HG03159 (cell line): Measurements from ENCODE around the gene IGF1R.

Experiments
- ATAC-seq: cut with Tn5 transposase; IDR thresholded peaks from one replicate; pipeline ENCODE4 v1.9.1; 2021; ENCODE audit warnings: mild to moderate bottlenecking, moderate library complexity; ENCODE audit not compliant: unreplicated experiment

Gene IGF1R

DNA sequence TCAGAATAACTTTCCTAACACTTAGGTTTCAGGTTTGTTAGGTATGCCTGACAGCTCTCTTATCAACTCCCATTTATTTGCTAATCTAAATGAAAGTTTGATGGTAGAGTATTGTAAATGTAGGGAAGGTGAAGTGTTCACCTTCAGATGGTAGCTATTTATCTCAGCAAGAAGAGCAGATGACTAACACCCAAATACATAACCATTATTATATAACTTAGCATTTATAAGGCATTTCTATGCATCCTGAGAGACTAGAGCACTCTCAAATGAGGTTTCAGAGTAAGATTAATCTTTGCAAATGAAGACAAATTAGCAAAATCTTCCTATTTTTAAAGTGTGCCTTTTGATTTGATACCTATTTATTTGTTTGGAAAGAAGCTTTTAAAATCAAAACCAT is 143.8 kb downstream of the IGF1R start:
- no peak for ATAC-seq

DNA sequence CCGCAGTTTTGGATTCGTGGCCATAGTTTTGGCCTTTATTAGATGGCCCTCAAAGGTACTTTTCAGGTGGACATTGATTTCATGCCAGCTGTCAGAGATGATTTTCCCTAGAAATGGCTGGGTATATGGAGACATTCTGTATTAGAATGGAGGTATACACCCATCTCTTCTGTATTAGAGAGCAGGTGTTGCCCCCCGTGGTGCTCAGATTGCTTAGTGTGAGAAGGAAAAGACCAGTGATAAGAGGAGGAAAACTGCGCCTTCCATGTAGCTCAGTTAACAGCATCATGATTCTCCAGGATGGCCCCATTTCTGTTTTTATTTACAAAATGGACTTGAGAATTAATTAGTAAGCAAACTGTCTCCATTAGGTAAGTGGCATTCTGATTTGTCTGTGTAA is 145.9 kb downstream of the IGF1R start:
- ATAC-seq = no peak

DNA sequence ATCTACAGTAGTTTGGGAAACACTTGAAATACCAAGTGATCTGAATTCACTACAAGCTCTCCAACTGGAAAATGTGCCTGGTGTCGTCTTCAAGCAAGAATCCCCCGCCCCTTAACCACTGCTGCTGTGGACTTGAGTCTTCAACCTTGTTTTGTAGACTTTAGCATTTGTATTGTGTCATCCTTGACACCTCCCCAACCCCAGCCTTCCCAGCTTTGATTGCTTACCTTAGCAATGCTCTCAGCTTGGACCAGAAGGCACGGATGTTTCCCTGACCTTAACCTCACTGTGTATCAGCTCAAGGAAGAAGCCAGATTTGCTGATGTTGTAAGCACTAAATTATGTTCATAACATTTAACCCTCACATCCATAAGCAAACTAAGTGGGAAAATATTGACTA is 146.4 kb downstream of the IGF1R start:
- no peak for ATAC-seq

DNA sequence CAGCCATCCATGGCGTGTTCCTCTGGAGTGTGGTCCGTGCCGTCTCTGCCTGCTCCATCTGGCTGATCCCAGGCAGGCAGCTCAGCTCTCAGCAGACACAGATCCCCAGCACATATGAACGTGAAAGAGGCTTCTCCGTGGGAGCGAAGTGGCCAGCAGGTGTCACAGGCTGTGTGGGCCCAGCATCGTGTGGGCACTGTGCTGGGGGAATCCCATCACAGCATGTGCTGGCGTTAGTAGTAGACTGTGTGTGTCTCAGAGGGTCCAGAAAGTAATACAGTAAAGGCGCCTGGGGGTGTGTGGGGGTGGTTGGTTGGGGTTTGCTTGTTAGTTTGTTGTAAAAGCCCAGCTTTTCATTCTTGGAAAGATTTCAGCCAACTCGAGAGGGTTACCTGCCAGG is 147.6 kb downstream of the IGF1R start:
- ATAC-seq = no peak

DNA sequence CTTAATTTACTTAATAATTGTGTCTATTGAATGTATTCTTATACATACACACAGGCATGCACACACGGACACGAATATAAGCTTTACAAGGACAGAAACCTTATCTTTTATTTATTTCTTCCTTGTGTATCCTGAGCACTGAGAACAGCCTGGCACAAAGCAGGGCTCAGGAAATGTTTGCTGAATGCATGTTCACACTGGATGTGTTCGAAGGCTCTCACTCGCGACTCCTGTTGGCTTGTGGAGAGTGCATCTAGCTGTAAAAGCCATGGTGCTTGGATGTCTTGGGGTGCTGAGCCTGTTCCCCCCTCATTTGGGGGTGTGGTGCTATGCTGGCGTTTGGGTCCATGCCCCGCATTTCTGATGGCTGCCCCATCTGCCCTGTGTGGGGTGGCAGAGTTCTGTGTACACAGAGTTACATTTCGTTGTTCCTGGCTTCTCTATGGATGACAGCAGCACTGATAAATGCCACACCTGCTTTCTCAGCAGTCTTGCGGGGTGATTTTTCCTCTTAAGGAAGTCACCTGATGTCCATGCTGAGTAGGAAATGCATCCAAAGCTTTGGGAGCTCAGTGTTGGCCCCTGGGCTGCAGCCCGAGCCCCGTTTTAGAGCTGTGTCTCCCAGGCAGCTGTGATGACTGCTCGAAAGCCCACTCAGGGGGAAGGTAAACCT is 148.5 kb downstream of the IGF1R start:
- ATAC-seq = no peak

DNA sequence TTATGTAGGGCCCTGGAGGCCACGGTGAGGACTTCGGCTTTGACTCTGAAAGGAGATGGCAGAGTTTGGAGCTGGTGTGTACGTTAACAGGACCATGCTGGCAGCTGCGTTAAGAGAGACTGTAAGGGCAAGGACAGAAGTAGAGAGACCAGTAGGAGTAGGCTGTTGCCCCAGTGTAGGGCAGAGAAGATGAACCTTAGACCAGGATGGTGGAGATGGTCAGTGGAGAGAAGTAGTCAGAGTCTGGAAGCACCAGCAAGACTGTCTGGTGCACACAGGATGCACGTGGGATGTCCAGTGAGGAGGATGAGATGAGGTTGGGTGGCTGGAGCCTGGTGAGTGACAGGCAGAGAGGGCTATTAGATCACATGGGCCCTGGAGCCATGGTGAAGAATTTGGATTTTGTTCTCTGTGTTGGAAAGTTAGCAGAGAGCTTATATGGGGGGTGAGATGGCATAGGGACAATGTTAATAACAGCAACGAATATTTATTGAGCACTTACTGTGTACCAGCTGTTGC is 150.1 kb downstream of the IGF1R start:
- no peak for ATAC-seq

DNA sequence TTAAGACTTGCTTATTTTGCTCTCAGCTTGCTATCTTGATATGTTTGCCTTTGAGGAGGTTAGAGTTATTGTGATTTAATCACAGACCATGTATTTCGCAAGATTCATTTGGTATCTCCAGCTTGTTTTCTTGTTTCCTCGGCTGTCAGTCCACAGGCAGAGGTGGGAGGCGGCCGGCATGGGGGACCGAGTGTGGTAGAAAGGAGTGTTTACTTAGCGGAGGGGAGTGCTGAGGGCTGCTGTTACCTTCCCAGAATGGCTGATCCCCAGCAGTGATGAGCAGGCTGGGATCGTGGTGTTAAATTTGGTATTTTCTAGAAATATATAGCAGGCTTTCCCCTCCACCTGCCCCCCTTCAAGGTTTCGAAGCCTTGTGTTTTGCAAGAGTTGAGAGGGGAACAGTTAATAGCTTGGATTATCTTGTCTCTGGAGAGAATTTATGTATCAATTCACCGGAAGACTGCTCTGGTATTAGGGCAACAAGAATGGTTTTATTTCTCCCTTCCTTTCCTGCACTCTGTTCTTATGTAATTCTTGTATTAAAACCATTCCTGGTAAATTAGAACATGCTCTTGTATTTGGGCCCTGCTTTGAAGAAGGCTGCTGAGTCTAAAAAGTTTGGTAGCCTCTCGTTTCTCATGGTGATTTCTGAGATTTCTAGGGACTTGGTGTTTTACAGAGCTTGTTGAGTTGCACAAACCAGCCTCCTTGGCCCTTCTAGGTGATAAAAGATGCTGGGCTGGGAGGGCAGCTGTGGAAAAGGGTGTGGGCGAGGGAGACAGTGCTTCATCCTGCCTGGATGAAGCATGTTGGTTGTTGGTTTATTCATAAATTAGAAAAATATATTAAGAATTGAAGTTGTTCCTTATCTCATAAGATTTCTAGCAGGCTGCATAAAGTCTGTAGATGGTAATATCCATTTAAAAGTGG is 151.4 kb downstream of the IGF1R start:
- ATAC-seq = no peak

DNA sequence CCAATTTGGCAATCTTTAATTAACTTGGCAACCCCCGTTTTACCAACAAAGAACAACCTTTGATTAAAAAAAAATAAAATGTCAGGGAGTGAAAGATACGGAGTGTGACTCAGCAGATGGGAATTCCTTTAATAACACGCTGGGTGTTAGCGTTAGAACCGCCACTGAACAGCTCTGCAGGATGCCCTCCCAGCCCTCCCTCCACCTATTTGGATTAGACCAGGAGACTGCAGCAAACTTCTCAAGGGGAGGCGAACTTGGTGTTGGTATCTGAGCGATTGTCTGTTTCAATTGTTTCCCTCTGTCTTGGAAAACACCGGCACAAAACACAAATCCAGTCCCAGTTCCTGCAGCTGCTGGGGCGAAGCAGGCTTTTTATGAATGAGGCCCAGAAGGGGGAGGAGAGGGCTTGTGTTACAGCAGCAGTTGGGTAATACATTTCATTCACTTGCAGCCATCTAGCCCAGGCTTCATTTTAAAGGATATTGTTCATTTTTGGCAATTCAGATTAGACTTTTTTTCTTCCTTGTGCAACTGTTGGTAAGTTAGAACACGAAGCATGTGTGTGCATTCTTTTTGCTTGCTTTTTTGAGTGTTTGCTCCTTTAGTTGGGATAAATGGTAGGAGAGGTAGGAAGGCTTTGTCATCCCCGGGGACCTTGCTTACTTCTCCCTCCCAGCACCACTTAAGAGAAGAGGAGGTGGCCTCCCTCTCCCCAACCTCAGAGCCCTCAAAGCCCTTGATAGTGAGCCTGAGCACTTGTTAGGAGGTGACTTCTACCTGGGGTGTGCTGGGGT is 152.3 kb downstream of the IGF1R start:
- ATAC-seq = no peak

DNA sequence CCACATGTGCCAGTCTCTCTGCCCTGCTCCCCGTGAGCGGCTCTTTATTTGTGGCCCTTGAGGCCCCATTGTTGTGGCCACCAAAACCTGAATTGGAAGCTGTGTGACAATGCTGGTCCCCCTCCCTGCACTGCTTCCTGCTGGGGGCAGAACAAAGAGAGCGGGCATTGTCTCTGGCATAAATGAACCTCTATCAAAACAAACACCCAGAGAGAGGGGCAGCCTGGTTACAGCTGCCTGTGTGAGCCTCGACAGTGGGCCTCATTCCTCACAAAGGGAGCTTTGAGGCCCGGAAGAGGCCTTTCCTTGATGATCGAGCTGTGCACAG is 152.9 kb downstream of the IGF1R start:
- no peak for ATAC-seq

DNA sequence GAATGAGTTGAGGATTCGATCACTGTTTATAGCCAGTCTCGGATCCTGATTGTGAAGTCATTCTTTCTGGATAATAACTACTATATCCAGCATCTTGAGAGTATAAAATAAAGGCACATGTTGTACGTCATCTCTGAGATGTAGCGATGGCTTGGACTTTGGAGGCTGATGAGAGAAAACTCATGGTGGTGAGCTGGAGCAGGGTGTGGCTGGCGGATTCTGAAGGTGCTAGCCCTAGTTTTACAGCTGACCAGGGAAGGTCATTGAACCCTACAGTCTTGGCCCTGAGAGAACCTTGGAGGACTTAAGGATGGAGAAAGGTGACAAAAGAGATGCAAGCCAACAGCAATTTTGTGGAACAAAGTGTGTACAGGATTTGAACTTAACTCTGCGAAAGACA is 153.8 kb downstream of the IGF1R start:
- ATAC-seq = no peak

DNA sequence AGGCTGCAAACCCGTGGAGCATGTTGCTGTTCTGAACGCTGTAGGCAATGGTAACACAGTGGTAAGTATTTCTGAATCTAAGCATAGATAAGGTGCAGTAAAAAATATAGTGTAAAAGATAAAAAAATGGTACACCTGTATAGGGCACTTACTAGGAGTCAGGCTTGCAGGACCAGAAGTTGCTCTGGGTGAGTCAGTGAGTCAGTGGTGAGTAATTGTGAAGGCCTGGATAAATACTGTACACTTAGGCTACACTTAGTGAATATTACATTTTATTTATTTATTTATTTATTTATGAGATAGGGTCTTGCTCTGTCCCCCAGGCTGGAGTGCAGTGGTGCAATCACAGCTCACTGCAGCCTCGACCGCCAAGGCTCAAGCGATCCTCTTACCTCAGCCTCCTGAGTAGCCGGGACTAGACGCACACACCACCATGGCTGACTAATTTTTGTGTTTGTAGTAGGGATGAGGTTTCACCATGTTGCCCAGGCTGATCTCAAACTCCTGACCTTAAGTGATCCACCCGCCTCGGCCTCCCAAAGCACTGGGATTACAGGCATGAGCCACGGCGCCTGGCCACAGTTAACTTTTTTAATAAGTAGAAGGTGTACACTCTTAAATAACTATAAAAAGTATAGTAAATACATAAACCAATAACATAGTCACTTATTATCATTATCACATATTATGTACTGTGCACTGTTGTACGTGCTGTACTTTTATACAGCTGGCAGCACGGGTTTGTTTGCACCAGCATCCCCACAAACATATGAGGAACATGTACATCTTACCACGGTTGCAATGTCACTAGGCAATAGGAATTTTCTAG is 155.1 kb downstream of the IGF1R start:
- no peak for ATAC-seq

DNA sequence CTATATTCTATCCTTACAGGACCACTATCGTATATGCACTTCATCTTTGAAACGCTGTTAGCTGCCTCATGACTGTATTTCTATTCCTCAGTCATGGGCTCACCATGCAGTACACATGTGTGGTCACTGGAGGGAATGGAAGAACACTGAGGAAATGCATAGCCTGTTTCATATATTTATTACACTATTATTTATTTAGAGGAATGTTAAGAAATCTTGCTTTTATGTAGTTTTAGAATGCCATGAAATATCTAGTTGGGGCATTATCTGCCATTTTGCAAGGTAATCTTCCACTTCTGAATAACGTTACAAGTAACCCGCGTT is 155.7 kb downstream of the IGF1R start:
- ATAC-seq = no peak

DNA sequence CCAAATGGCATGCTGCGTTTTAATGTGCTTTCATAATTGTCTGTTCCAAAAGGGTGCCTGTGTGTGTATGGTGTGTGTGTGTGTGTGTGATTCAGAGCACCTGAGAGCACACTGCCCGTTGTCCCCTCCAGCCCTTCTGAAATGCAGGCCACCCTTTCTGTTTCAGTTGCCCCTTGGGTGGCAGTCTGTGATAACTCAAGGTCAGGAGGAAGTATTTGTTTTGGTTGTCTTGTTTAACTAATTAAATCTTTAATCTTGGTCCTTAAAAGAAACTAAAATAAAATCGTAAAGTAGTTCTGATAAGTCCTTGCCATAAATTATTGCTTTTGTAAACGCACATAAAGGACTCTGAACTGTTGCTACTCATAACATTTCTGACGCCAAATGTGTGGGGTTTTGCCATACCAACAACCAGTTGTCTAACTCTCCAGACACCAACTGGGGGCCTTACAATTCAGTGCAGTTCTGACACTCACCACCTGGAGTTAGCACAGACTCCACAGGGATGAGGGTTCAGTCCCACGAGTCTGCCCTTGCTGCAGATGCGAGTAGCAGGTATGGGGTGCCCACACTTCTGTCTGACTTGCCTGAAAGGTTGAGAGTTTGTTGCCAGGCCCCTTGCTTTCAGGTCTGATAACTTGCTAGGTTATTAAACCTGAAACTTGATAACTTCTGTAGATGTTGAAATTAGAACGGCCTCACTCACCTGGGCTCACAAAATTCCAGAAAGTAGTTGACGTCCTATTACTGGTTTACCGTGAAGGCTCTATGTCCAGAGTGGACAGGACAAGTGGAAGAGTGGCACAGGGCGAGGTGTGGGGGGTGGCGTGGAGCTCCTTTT is 157.3 kb downstream of the IGF1R start:
- no peak for ATAC-seq

DNA sequence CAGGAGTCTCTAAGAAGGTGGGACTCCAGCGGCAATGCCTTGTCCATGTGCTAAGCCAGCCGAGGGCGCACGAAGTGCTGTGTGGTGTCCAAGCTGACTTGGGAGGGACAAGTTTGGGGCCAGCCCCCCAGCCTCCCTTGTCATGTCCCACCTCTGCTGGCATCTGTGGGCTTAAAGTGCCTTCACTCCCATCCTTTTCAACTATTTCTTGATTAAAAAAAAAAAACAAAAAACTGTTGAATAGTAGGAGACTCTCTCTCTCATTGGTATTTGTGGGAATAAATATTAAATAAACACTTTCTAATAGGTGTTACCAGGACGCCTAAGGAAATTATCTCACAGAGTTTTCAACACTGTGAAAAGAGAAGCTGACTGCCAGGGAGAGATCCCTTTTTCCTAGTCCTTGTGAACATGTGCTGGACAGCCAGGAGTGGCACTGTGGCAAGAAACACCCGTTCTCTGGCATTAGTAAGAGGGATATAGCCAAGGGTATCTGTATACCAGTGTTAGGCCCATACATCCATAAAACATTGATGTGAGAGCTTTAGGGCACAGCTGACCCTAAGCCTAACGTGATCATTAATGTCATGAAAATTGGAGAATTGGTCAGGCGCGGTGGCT is 158.0 kb downstream of the IGF1R start:
- no peak for ATAC-seq

DNA sequence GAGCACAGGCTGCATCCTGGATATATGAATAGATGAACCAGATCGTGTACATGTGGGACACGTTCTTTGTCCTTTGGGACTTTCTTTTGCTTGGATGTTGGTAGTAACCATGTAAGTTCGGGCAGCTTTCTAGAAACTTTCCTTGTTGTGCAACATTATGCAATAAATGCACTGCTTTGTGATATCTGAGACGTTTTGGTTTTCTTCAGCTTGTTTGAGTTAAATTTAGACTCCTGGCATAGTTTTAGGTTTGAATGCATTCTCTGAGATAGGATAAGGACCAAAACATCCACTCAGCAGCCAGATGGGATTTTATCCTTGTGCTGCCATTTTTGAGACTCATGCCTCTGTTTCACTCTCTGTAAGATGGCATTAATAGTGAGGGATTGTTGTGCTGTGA is 158.9 kb downstream of the IGF1R start:
- no peak for ATAC-seq

DNA sequence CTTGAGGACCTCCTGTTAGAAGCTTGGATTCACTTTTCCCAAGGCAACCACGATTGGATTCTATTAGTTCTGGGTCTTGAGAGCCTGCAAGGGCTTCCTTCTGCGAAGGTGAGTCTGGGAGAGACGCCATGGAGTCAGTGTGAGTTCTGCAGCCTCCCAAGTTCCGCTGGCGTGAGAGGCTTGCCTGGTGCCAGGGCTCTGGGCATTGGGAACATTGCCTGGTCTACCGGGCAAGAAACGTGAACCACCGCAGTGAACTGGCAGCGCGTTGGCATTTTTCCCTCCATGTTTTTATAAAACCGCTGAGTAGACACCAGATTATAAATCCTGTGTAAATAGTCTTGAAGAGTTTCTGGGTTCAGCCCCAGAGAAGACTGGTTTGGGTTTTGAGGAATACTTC is 160.9 kb downstream of the IGF1R start:
- no peak for ATAC-seq

DNA sequence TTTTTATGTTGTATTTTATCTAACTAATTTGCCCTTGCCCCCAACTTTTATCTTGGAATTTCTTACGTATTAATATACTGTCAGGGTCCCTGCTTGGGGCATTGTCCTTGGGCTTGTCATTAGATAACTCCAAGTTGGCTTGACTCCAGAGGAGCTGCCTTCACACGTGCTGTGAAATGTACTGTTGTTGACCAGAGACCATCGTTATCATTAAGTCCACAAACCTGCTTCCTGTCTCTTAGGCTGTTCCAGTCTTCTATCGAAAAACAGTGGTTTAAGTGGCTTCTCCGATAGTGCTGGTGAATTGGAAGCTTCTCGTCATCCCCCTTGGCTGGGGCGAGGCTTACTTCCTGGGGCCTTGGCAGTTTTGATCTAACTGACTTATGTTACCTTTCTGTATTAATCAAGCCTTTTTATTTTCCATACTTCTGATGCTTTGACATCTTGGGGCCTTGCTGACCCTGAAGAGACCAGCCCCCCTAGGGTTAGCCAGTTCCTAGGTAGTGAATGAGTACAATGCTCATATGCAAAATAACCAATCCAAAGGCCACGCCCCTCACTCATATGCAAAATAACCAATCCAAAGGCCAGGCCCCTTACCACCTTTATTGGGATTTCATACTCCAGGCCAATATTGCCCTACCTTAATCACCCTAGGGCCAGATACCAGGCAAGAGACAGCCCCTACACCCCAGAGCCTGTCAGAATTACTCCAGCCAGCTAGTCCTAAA is 164.5 kb downstream of the IGF1R start:
- no peak for ATAC-seq

DNA sequence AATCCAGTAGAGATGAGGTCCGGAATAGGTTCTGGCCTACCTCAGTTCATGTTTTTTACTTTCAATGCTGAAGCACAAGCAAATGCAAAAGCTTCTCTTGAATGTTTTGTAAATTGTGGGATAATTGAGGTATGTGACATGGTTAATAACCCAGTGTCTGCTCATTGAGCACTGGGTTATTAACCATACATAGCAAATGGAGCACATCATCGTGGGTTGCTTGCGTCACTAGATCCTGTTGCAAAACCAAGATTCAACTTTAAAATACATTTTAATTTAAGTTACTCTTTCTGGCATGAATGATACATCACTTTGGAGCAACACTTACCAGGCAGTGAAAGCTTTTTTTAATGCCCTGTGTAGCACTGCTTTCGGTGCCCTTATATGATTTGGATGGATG is 165.6 kb downstream of the IGF1R start:
- ATAC-seq = no peak

DNA sequence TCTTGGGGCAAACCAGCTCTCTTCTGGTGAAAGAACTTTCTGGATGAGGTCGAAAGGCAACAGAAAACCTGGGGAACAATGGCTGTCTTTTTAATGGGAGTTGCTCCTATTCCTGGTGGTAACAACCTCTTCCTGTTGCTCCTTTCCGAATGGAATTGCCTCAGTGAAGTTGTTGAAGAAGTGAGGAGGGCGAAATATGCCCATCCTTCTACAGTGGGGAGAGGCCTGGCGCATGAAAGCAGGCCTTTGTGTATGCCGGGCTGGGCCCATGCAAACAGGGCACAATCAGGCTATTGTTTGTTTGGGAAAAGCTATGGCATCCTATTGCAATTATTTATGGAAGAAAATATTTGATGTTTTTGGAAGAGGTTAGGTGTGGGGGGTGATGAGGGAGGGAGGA is 166.9 kb downstream of the IGF1R start:
- ATAC-seq = no peak
